IPS-15b (cell line): ENCODE data around the gene RALGPS2.

ENCODE experiments used
- H3K27me3 ChIP-seq: one replicate; pipeline ENCODE4 v1.6.1; 2013; ENCODE audit warnings: low read length; ENCODE audit not compliant: control insufficient read depth, insufficient read depth
- H3K36me3 ChIP-seq: one replicate; pipeline ENCODE4 v1.6.1; 2013; ENCODE audit warnings: low read length; ENCODE audit not compliant: control insufficient read depth, insufficient read depth
- H3K4me1 ChIP-seq: one replicate; pipeline ENCODE4 v1.6.1; 2013; ENCODE audit warnings: mild to moderate bottlenecking, low read length; ENCODE audit not compliant: control insufficient read depth, insufficient read depth
- H3K4me3 ChIP-seq: one replicate; pipeline ENCODE4 v1.5.1; 2013; ENCODE audit warnings: low read depth, low read length
- H3K9ac ChIP-seq: one replicate; pipeline ENCODE4 v1.6.1; 2013; ENCODE audit warnings: low read depth, mild to moderate bottlenecking, low read length
- H3K9me3 ChIP-seq: one replicate; pipeline ENCODE4 v1.6.1; 2013; ENCODE audit warnings: mild to moderate bottlenecking, low read length; ENCODE audit not compliant: control insufficient read depth, insufficient read depth

Gene RALGPS2

GRCh38 chr1:178724728-178725465 lies at the start of gene RALGPS2:
RALGPS2 (plus strand) TSS chr1:178725244; CDS start chr1:178776765, 51,521 bp downstream.
- Histone ChIP-seq H3K36me3 (no peaks in the 10 kb centered on the region), H3K27me3 (no peaks in the 10 kb centered on the region), H3K4me1 (peaks cover 9% of the 10 kb centered on the region), H3K9me3 (no peaks in the 10 kb centered on the region), H3K4me3 (peak within 1 kb of the TSS; percentile 82), H3K9ac (peak within 1 kb of the TSS; percentile 63)

GRCh38 chr1:178679237-178679636 lies 45.8 kb upstream of the RALGPS2 start:
- no peaks in the 10 kb centered on the region for H3K27me3 ChIP-seq

GRCh38 chr1:178682429-178682828 lies 42.6 kb upstream of the RALGPS2 start:
- no peaks in the 10 kb centered on the region for H3K9me3 ChIP-seq
- H3K36me3 ChIP-seq = no peaks in the 10 kb centered on the region
- H3K4me3 ChIP-seq = no peak overlapping the region
- H3K4me1 ChIP-seq = no peaks in the 10 kb centered on the region
- H3K9ac ChIP-seq = no peak overlapping the region
- H3K27me3 ChIP-seq = no peaks in the 10 kb centered on the region

More at GRCh38 chr1:178679237-178679636, 45.8 kb upstream of the RALGPS2 start:
- H3K4me3 ChIP-seq = no peak overlapping the region
- H3K9ac ChIP-seq = no peak overlapping the region
- no peaks in the 10 kb centered on the region for H3K9me3 ChIP-seq
- H3K4me1 ChIP-seq = no peaks in the 10 kb centered on the region
- no peaks in the 10 kb centered on the region for H3K36me3 ChIP-seq

- H3K4me3 ChIP-seq = no peak overlapping the region
- no peaks in the 10 kb centered on the region for H3K36me3 ChIP-seq
- H3K9ac ChIP-seq = no peak overlapping the region
- H3K9me3 ChIP-seq = no peaks in the 10 kb centered on the region
- H3K4me1 ChIP-seq = no peaks in the 10 kb centered on the region
- no peaks in the 10 kb centered on the region for H3K27me3 ChIP-seq
These were observed 42.2 kb upstream of the RALGPS2 start for GRCh38 chr1:178682886-178683285.

GRCh38 chr1:178683291-178683690 lies 41.8 kb upstream of the RALGPS2 start:
- no peak overlapping the region for H3K4me3 ChIP-seq
- H3K4me1 ChIP-seq = no peaks in the 10 kb centered on the region
- H3K9me3 ChIP-seq = no peaks in the 10 kb centered on the region
- no peaks in the 10 kb centered on the region for H3K27me3 ChIP-seq
- no peak overlapping the region for H3K9ac ChIP-seq
- H3K36me3 ChIP-seq = no peaks in the 10 kb centered on the region

GRCh38 chr1:178684111-178684510 lies 40.9 kb upstream of the RALGPS2 start:
- Histone ChIP-seq H3K4me1 (no peaks in the 10 kb centered on the region), H3K27me3 (no peaks in the 10 kb centered on the region), H3K9me3 (no peaks in the 10 kb centered on the region)

GRCh38 chr1:178684542-178685000 lies 40.5 kb upstream of the RALGPS2 start:
- H3K36me3 ChIP-seq = no peaks in the 10 kb centered on the region
- no peak overlapping the region for H3K9ac ChIP-seq
- H3K4me3 ChIP-seq = no peak overlapping the region
- H3K4me1 ChIP-seq = no peaks in the 10 kb centered on the region
- no peaks in the 10 kb centered on the region for H3K9me3 ChIP-seq
- no peaks in the 10 kb centered on the region for H3K27me3 ChIP-seq

More at GRCh38 chr1:178684111-178684510, 40.9 kb upstream of the RALGPS2 start:
- H3K9ac ChIP-seq = no peak overlapping the region
- no peaks in the 10 kb centered on the region for H3K36me3 ChIP-seq
- no peak overlapping the region for H3K4me3 ChIP-seq

- Histone ChIP-seq H3K9me3 (no peaks in the 10 kb centered on the region), H3K4me1 (no peaks in the 10 kb centered on the region), H3K36me3 (no peaks in the 10 kb centered on the region), H3K27me3 (no peaks in the 10 kb centered on the region), H3K9ac (no peak overlapping the region), H3K4me3 (no peak overlapping the region)
These were observed 38.6 kb upstream of the RALGPS2 start for GRCh38 chr1:178686407-178686806.

GRCh38 chr1:178688244-178688643 lies 36.8 kb upstream of the RALGPS2 start:
- Histone ChIP-seq H3K4me1 (no peaks in the 10 kb centered on the region), H3K36me3 (no peaks in the 10 kb centered on the region), H3K27me3 (no peaks in the 10 kb centered on the region), H3K9ac (no peak overlapping the region), H3K9me3 (no peaks in the 10 kb centered on the region), H3K4me3 (no peak overlapping the region)

GRCh38 chr1:178689769-178690168 lies 35.3 kb upstream of the RALGPS2 start:
- no peaks in the 10 kb centered on the region for H3K27me3 ChIP-seq
- H3K9me3 ChIP-seq = no peaks in the 10 kb centered on the region
- no peak overlapping the region for H3K9ac ChIP-seq
- no peaks in the 10 kb centered on the region for H3K36me3 ChIP-seq
- no peak overlapping the region for H3K4me3 ChIP-seq
- H3K4me1 ChIP-seq = no peaks in the 10 kb centered on the region

GRCh38 chr1:178690496-178690895 lies 34.5 kb upstream of the RALGPS2 start:
- no peaks in the 10 kb centered on the region for H3K9me3 ChIP-seq
- no peak overlapping the region for H3K4me3 ChIP-seq

GRCh38 chr1:178692564-178693327 lies 32.3 kb upstream of the RALGPS2 start:
- Histone ChIP-seq H3K9ac (no peak overlapping the region), H3K27me3 (no peaks in the 10 kb centered on the region), H3K4me3 (no peak overlapping the region), H3K9me3 (no peaks in the 10 kb centered on the region), H3K36me3 (no peaks in the 10 kb centered on the region), H3K4me1 (no peaks in the 10 kb centered on the region)

More at GRCh38 chr1:178690496-178690895, 34.5 kb upstream of the RALGPS2 start:
- Histone ChIP-seq H3K27me3 (no peaks in the 10 kb centered on the region), H3K36me3 (no peaks in the 10 kb centered on the region), H3K4me1 (no peaks in the 10 kb centered on the region), H3K9ac (no peak overlapping the region)
